Activated naive CD4-positive, alpha-beta T cell treated with anti-CD3 and anti-CD28 coated beads, Interleukin-2, amount 50 U/mL, for 24 hours (primary cell): Measurements from ENCODE around the gene FUZ.
A peak's percentile ranks its signal among the peaks of the same experiment; 100 is the strongest.

Source experiments
- H3K27ac Mint-ChIP-seq: one replicate; pipeline ENCODE4 v1.8.0; 2021; ENCODE audit warnings: mild to moderate bottlenecking, mixed read lengths
- H3K27me3 Mint-ChIP-seq: one replicate; pipeline ENCODE4 v1.8.0; 2021; ENCODE audit warnings: mixed read lengths
- H3K36me3 Mint-ChIP-seq: one replicate; pipeline ENCODE4 v1.8.0; 2021; ENCODE audit warnings: mixed read lengths
- H3K4me1 Mint-ChIP-seq: one replicate; pipeline ENCODE4 v1.8.0; 2021; ENCODE audit warnings: mixed read lengths
- H3K4me3 Mint-ChIP-seq: one replicate; pipeline ENCODE4 v1.8.0; 2021; ENCODE audit warnings: mild to moderate bottlenecking, mixed read lengths
- H3K9me3 Mint-ChIP-seq: one replicate; pipeline ENCODE4 v1.8.0; 2021; ENCODE audit warnings: mixed read lengths

FUZ gene

GRCh38 chr19:49854378-49855263 is 41.5 kb upstream of the FUZ start:
- H3K27ac Mint-ChIP-seq, result peak overlapping the region; percentile 30
- no peaks in the 10 kb centered on the region for H3K27me3 Mint-ChIP-seq
- no peak overlapping the region for H3K4me3 Mint-ChIP-seq

GRCh38 chr19:49853852-49854377 is 40.8 kb upstream of the FUZ start:
- Mint-ChIP-seq H3K9me3 (peaks cover 4% of the 10 kb centered on the region), H3K4me3 (peak overlapping the region; percentile 11), H3K27me3 (no peaks in the 10 kb centered on the region), H3K36me3 (no peaks in the 10 kb centered on the region), H3K4me1 (peaks cover 30% of the 10 kb centered on the region), H3K27ac (no peak overlapping the region)

More at GRCh38 chr19:49854378-49855263, 41.5 kb upstream of the FUZ start:
- Mint-ChIP-seq H3K9me3 (no peaks in the 10 kb centered on the region), H3K4me1 (peaks cover 26% of the 10 kb centered on the region), H3K36me3 (no peaks in the 10 kb centered on the region)

- Mint-ChIP-seq H3K27ac (peak overlapping the region; percentile 79), H3K36me3 (no peaks in the 10 kb centered on the region), H3K9me3 (peaks cover 5% of the 10 kb centered on the region), H3K4me1 (peaks cover 39% of the 10 kb centered on the region), H3K27me3 (no peaks in the 10 kb centered on the region), H3K4me3 (peak overlapping the region; percentile 87)
Observed at GRCh38 chr19:49852631-49853126, 39.6 kb upstream of the FUZ start.

- H3K9me3 Mint-ChIP-seq, result peaks cover 5% of the 10 kb centered on the region
- H3K36me3 Mint-ChIP-seq, result no peaks in the 10 kb centered on the region
- H3K4me3 Mint-ChIP-seq, result peak overlapping the region; percentile 87
- peaks cover 39% of the 10 kb centered on the region for H3K4me1 Mint-ChIP-seq
- H3K27ac Mint-ChIP-seq, result peak overlapping the region; percentile 79
- no peaks in the 10 kb centered on the region for H3K27me3 Mint-ChIP-seq
Observed at GRCh38 chr19:49851456-49852259, 38.6 kb upstream of the FUZ start.

DNA sequence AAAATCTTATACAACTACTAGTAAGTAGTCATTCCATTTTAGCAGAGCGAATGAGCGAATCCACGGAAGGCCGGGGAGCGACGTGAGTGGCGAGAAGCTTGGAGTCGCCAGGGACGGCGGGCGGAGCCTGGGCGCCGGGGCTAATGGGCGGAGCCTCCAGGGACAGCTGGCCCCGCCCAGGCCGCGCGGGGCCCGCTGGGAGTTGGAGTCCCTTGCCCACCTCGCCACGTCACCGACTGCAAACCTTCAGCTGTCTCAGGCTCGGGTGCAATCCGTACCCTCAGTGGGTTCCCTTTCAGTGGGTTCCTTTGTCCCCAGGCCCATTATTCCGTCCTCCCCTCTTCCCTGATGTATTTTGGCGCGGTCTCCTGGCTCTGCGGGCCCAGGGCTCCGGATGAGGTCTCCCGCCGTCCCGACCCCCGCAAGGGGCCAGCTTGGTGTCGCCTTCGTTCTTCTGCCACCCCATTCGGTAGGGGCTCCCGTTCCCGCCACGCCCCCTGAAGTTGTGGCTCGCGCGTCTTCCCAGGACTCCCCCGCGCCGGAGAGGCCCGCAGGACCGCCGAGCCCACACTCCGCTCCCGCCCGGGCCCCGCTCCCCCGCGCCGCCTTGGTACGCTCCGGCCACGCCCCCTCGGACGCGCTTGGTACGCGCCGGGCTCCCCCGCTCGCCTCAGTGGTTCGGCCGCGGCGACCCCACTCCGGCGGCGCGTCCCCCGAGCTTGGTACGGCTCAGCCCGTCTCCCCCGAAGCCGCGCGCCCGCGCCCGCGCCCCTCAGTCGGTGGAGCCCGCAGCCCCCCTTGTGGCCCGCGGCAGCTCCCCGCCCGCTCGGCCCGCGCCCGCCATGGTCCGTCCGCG is 37.6 kb upstream of the FUZ start, which contains the start of gene PTOV1:
Gene PTOV1, plus strand, starts transcription at position 673 of the 856 bp plus-strand sequence.
- Mint-ChIP-seq H3K4me3 (peak within 1 kb of the TSS; percentile 90), H3K27me3 (no peaks in the 10 kb centered on the region), H3K9me3 (peaks cover 5% of the 10 kb centered on the region), H3K27ac (peak within 1 kb of the TSS; percentile 93), H3K36me3 (no peaks in the 10 kb centered on the region), H3K4me1 (peaks cover 39% of the 10 kb centered on the region)

- Mint-ChIP-seq H3K36me3 (no peaks in the 10 kb centered on the region), H3K4me1 (peaks cover 39% of the 10 kb centered on the region), H3K9me3 (peaks cover 5% of the 10 kb centered on the region), H3K4me3 (peak overlapping the region; percentile 90), H3K27ac (peak overlapping the region; percentile 93), H3K27me3 (no peaks in the 10 kb centered on the region)
Observed at GRCh38 chr19:49850221-49850486, 37.1 kb upstream of the FUZ start.

DNA sequence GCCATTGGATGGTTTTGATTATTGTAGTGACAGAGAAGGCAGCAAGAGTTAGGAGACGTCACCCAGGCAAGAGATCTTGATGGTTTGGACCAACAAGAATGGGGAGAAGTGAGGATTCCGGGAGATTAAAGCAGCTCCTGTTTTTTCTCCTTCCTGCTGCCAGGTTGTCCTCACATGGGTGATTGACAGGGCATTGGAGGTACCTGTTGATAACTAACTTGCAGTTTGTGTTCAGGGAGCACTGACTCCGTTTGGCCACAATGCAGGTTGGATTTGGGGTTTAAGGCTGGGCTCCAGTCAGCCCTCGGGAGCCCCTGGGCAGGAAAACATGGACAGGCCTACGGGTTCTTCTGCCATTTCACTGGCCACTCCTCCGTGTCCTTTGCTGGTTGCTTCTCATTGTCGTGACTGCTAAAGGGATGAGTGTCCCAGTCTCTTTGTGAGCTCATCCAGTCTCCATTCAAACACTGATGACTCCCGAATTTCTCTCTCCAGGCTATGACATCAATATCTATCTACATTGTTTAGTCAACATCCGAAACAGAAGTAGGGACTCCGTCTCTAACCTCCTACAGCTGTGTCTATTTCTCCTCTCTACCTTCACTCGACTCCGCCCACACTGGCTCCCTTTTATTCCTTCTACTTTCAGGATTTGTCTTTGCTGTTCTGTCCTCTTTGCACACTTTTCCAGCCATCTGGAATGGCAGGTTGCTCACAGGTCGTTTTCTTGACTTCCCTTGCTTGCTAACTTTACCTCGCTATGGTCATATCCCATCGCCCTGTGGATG is 36.5 kb upstream of the FUZ start:
- peak overlapping the region; percentile 87 for H3K27ac Mint-ChIP-seq
- no peaks in the 10 kb centered on the region for H3K36me3 Mint-ChIP-seq
- peak overlapping the region; percentile 90 for H3K4me3 Mint-ChIP-seq
- no peaks in the 10 kb centered on the region for H3K27me3 Mint-ChIP-seq
- H3K9me3 Mint-ChIP-seq, result peaks cover 5% of the 10 kb centered on the region
- peaks cover 39% of the 10 kb centered on the region for H3K4me1 Mint-ChIP-seq

GRCh38 chr19:49848938-49849337 is 35.8 kb upstream of the FUZ start:
- Mint-ChIP-seq H3K4me3 (peak overlapping the region; percentile 68), H3K36me3 (no peaks in the 10 kb centered on the region), H3K27ac (peak overlapping the region; percentile 87), H3K4me1 (peaks cover 39% of the 10 kb centered on the region), H3K9me3 (peaks cover 5% of the 10 kb centered on the region), H3K27me3 (no peaks in the 10 kb centered on the region)

GRCh38 chr19:49847731-49848696 is 34.9 kb upstream of the FUZ start:
- H3K36me3 Mint-ChIP-seq, result no peaks in the 10 kb centered on the region
- no peak overlapping the region for H3K4me3 Mint-ChIP-seq
- H3K27ac Mint-ChIP-seq, result no peak overlapping the region
- peaks cover 5% of the 10 kb centered on the region for H3K9me3 Mint-ChIP-seq
- peaks cover 32% of the 10 kb centered on the region for H3K4me1 Mint-ChIP-seq
- no peaks in the 10 kb centered on the region for H3K27me3 Mint-ChIP-seq

DNA sequence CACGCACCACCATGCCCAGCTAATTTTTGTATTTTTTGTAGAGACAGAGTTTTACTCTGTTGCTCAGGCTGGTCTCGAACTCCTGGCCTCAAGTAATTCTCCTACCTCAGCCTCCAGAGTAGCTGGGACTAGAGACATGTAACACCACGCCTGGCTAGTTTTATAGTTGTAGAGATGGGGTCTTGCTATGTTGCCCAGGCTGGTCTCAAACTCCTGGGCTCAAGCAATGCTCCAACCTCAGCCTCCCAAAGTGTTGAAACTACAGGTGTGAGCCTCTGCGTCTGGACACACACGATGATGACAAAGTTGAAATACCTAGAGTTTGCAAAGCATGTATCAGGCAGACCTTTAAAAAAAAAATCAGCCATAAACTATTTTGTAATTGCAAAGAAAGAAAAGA is 33.3 kb upstream of the FUZ start:
- Mint-ChIP-seq H3K27ac (no peak overlapping the region), H3K4me3 (no peak overlapping the region), H3K9me3 (peaks cover 5% of the 10 kb centered on the region), H3K27me3 (no peaks in the 10 kb centered on the region), H3K36me3 (no peaks in the 10 kb centered on the region), H3K4me1 (peaks cover 21% of the 10 kb centered on the region)

- Mint-ChIP-seq H3K9me3 (peaks cover 5% of the 10 kb centered on the region), H3K4me3 (no peak overlapping the region), H3K27me3 (no peaks in the 10 kb centered on the region), H3K27ac (no peak overlapping the region), H3K4me1 (peaks cover 21% of the 10 kb centered on the region), H3K36me3 (no peaks in the 10 kb centered on the region)
Observed at GRCh38 chr19:49845414-49845813, 32.3 kb upstream of the FUZ start.

- Mint-ChIP-seq H3K36me3 (no peaks in the 10 kb centered on the region), H3K4me3 (no peak overlapping the region), H3K9me3 (peaks cover 5% of the 10 kb centered on the region), H3K27me3 (no peaks in the 10 kb centered on the region), H3K4me1 (peaks cover 13% of the 10 kb centered on the region), H3K27ac (no peak overlapping the region)
Observed at GRCh38 chr19:49844138-49845095, 31.3 kb upstream of the FUZ start.

GRCh38 chr19:49843265-49843664 is 30.2 kb upstream of the FUZ start:
- H3K36me3 Mint-ChIP-seq, result peaks cover 8% of the 10 kb centered on the region
- no peak overlapping the region for H3K4me3 Mint-ChIP-seq
- no peaks in the 10 kb centered on the region for H3K9me3 Mint-ChIP-seq
- no peaks in the 10 kb centered on the region for H3K27me3 Mint-ChIP-seq
- H3K4me1 Mint-ChIP-seq, result peaks cover 3% of the 10 kb centered on the region
- H3K27ac Mint-ChIP-seq, result no peak overlapping the region
